Lung microvascular endothelial cell (primary cell): ENCODE data around the gene NFX1. TPM values are rescaled to one million over a fixed set of nuclear protein-coding genes. Genes with fewer than 3 reads are reported as not detected.
"Not testable (repeated sequence)": the region's sequence is repeated elsewhere in the genome, so short reads cannot be mapped to it uniquely, and the experiment has no call there.

Source experiments
- DNase-seq, 2 donors: peaks; one replicate each; pipeline versions ENCODE4 v3.0.0 to v3.0.0-alpha.2; 2010; ENCODE audit warnings: low read depth in 2 of 2
- total RNA-seq: library from RNA; depleted of rRNA; stranded (reverse); fragments of >200 nt; gene quantifications from 2 replicates; pipeline ENCODE4 v1.2.1, GENCODE V29; 2014

Gene NFX1
- total RNA-seq, 1 donor from 2014 or later = 12.3 TPM

GRCh38 chr9:33307067-33307466, 16.8 kb downstream of the NFX1 start:
- DNase-seq = no peak

GRCh38 chr9:33309903-33310302, 19.6 kb downstream of the NFX1 start:
- DNase-seq = no peak

GRCh38 chr9:33310748-33311147, 20.4 kb downstream of the NFX1 start:
- DNase-seq = no peak

DNA sequence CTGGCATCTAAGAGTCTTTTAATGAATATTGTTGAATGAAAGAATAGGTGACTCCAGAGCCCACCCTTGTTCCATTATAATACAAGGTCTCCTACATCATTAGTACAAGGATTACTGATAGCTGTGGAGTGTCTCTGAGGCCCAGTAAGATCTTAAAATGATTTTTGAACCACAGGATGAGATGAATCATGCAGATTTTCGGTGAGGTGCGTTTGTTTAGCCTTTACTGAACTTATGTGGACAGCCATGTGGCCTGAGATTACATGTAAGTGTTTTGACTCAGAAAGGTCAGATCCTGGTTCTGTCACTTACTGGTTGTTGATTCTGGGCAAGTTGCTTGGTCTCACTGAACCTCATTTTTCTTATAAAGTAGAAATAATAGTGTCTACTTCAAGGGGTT, 21.6 kb downstream of the NFX1 start:
- DNase-seq = peak in 1 of 2 donors; percentile 43

DNA sequence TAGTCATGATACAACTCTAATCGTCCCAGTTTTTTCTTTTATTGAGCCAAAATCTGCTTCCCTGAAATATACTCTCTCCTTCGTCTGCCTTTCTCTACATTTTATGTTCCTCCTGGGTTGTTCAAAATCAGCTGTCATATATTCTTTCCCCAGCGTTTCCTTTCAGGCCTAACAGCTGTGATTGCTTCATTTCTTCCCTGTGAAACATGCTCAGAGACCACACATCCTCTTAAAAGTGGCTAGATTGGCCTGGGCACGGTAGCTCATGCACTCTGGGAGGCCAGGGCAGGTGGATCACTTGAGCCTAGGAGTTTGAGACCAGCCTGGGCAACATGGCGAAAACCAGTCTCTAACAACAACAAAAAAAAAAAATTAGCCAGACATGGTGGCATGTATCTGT, 25.1 kb downstream of the NFX1 start:
- no peak for DNase-seq

DNA sequence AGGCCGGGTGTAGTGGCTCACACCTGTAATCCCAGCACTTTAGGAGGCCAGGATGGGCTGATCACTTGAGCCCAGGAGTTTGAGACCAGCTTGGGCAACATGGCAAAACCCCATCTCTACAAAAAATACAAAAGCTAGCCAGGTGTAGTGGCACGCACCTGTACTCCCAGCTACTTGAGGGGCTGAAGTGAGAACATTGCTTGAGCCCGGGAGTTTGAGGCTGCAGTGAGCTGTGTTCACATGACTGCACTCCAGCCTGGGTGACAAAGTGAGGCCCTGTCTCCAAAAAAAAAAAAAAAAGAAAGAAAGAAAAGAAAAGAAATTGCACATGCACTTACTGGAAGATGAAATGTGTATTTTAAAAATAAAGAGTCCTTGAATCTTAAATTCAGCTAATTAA, 26.8 kb downstream of the NFX1 start:
- not testable (repeated sequence) for DNase-seq

GRCh38 chr9:33318225-33318624, 27.9 kb downstream of the NFX1 start:
- DNase-seq = no peak

- no peak for DNase-seq
These were observed 28.5 kb downstream of the NFX1 start for GRCh38 chr9:33318781-33319180.

GRCh38 chr9:33320230-33320567, 29.9 kb downstream of the NFX1 start:
- DNase-seq = no peak

GRCh38 chr9:33320568-33321261, 30.4 kb downstream of the NFX1 start:
- peak; percentile 77 to 78 for DNase-seq

- DNase-seq = peak; percentile 76 to 94
These were observed 38.8 kb downstream of the NFX1 start for GRCh38 chr9:33329117-33329563.

GRCh38 chr9:33329979-33330378, 39.7 kb downstream of the NFX1 start:
- peak; percentile 69 to 76 for DNase-seq

GRCh38 chr9:33331377-33331891, 41.1 kb downstream of the NFX1 start:
- DNase-seq = peak; percentile 88 to 90

- no peak for DNase-seq
These were observed 41.7 kb downstream of the NFX1 start for GRCh38 chr9:33332011-33332410.

- DNase-seq = peak; percentile 53 to 59
These were observed 42.6 kb downstream of the NFX1 start for GRCh38 chr9:33332956-33333355.

GRCh38 chr9:33340186-33340585, 49.9 kb downstream of the NFX1 start:
- DNase-seq = no peak

- DNase-seq = no peak
These were observed 50.9 kb downstream of the NFX1 start for GRCh38 chr9:33341182-33341581.

DNA sequence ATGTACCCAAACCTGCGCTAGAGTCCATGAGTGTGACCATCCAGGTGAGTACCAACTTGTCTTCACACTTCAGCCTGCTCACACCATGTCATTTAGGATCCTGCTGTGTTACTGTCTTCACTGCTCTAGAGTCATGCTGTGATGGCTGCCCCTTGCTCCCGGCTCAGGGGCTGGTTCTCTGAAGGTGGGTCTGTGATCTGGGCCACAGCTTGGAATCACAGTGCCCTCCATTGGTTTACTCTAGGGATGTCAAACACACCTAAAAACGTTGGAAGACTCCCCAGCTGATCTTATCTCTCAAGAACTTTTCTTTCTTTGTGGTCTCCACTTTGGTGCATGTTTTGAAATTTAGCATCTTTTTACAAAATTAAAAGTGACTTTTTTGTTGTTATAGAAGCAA, 53.8 kb downstream of the NFX1 start:
- no peak for DNase-seq

DNA sequence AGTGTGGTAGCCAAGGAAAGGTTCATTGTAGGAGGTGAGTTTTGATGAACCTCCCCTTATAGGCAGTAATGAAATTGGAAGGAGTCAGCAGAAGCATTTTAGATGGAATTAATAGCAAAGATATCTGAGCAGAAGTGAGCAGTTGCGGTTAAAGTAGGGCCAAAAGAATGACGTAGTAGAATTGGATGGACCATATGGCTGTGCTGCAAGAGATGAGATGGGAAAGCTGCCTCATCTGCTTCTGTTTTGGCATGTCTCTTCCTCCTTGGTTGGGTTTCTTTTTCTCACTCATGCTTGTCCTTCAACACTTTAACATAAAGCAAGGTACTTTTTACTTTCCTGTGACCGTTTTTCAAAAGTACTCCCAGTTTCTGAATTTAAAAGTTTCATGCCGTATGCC, 56.2 kb downstream of the NFX1 start:
- DNase-seq = no peak

GRCh38 chr9:33348998-33349397, 58.7 kb downstream of the NFX1 start:
- DNase-seq = no peak

GRCh38 chr9:33349743-33350142, 59.4 kb downstream of the NFX1 start:
- no peak for DNase-seq

GRCh38 chr9:33350310-33350709, 60.0 kb downstream of the NFX1 start:
- peak; percentile 61 to 69 for DNase-seq

DNA sequence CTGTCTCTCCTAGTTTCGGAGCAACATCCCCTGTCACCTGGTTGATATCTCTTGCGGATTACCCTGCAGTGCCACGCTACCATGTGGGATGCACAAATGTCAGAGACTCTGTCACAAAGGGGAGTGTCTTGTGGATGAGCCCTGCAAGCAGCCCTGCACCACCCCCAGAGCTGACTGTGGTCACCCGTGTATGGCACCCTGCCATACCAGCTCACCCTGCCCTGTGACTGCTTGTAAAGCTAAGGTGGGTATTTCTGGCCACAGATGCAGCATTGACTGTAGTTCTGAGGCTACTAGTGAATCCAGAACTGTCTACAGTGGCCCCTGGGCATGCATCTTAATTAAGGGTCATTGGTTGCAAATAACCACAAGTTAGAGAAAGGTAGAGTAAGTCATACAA, 61.2 kb downstream of the NFX1 start:
- DNase-seq = no peak
